Astrocyte (in vitro differentiated cells and primary cell): Measurements from ENCODE around the gene SUSD6. TPM values are rescaled to one million over a fixed set of nuclear protein-coding genes. Genes with fewer than 3 reads are reported as not detected.

ENCODE experiments used
- DNase-seq: peaks from one replicate; pipeline ENCODE4 v3.0.0-alpha.2; 2010; ENCODE audit warnings: low read depth
- FAIRE-seq: peaks from 2 replicates; lab custom pipeline; 2011; peaks lifted over from hg19 to GRCh38; lab: Jason Lieb, UNC
- H2AFZ ChIP-seq: 2 replicates; pipeline ENCODE4 v1.6.0; 2012; ENCODE audit warnings: low read depth, low read length, inconsistent platforms
- H3K27ac ChIP-seq: 2 replicates; pipeline ENCODE4 v1.5.1; 2011; ENCODE audit warnings: low read depth, low read length, inconsistent platforms
- H3K27me3 ChIP-seq: 2 replicates; pipeline ENCODE4 v1.6.0; 2011; ENCODE audit warnings: low read length, inconsistent platforms; ENCODE audit not compliant: insufficient read depth
- H3K36me3 ChIP-seq: 2 replicates; pipeline ENCODE4 v1.5.1; 2011; ENCODE audit warnings: low read length, inconsistent platforms; ENCODE audit not compliant: insufficient read depth
- H3K4me1 ChIP-seq: 2 replicates; pipeline ENCODE4 v1.5.1; 2011; ENCODE audit warnings: low read length, inconsistent platforms; ENCODE audit not compliant: insufficient read depth
- H3K4me2 ChIP-seq: 2 replicates; pipeline ENCODE4 v1.6.0; 2012; ENCODE audit warnings: low read length, inconsistent platforms
- H3K4me3 ChIP-seq: 2 replicates; pipeline ENCODE4 v1.5.1; 2011; ENCODE audit warnings: low read depth, mild to moderate bottlenecking, low read length, inconsistent platforms; ENCODE audit not compliant: insufficient read depth
- H3K79me2 ChIP-seq: 2 replicates; pipeline ENCODE4 v1.6.0; 2012; ENCODE audit warnings: mild to moderate bottlenecking, low read length, inconsistent platforms; ENCODE audit not compliant: insufficient read depth
- H3K9ac ChIP-seq: 2 replicates; pipeline ENCODE4 v1.6.0; 2012; ENCODE audit warnings: mild to moderate bottlenecking, low read length, inconsistent platforms
- H3K9me3 ChIP-seq: 2 replicates; pipeline ENCODE4 v1.5.1; 2012; ENCODE audit warnings: low read depth, mild to moderate bottlenecking, low read length, inconsistent platforms; ENCODE audit not compliant: insufficient read depth
- H4K20me1 ChIP-seq: 2 replicates; pipeline ENCODE4 v1.6.0; 2012; ENCODE audit warnings: low read length, inconsistent platforms; ENCODE audit not compliant: insufficient read depth
- H3K27ac Mint-ChIP-seq: one replicate; pipeline ENCODE4 v1.8.0; 2021; ENCODE audit warnings: mild to moderate bottlenecking, mixed read lengths; ENCODE audit not compliant: unreplicated experiment
- H3K27me3 Mint-ChIP-seq: one replicate; pipeline ENCODE4 v1.8.0; 2021; ENCODE audit warnings: low read depth, mixed read lengths; ENCODE audit not compliant: unreplicated experiment
- H3K36me3 Mint-ChIP-seq: one replicate; pipeline ENCODE4 v1.8.0; 2021; ENCODE audit warnings: low read depth, mixed read lengths; ENCODE audit not compliant: unreplicated experiment
- H3K4me1 Mint-ChIP-seq: one replicate; pipeline ENCODE4 v1.8.0; 2021; ENCODE audit warnings: low read depth, mixed read lengths; ENCODE audit not compliant: unreplicated experiment
- H3K4me3 Mint-ChIP-seq: one replicate; pipeline ENCODE4 v1.8.0; 2021; ENCODE audit warnings: mild to moderate bottlenecking, moderate library complexity, mixed read lengths; ENCODE audit not compliant: unreplicated experiment
- H3K9me3 Mint-ChIP-seq: one replicate; pipeline ENCODE4 v1.8.0; 2021; ENCODE audit warnings: mild to moderate bottlenecking, mixed read lengths; ENCODE audit not compliant: unreplicated experiment
- EZH2 ChIP-seq: IDR thresholded peaks from 2 replicates; pipeline ENCODE4 v1.6.1; 2012; ENCODE audit warnings: mild to moderate bottlenecking, low read length, inconsistent platforms; ENCODE audit not compliant: insufficient read depth
- total RNA-seq: library from RNA; stranded (reverse); gene quantifications from 2 replicates; pipeline ENCODE4 v1.2.1, GENCODE V29; 2021
- TF ChIP-seq, protein P1 (sequence below): IDR thresholded peaks from 2 replicates; pipeline ENCODE4 v1.5.1; 2011; ENCODE audit warnings: low read depth, mild to moderate bottlenecking, inconsistent platforms, low read length, moderate library complexity; ENCODE audit not compliant: insufficient read depth

SUSD6 gene
- total RNA-seq, 1 donor from 2014 or later, result 25.6 TPM

DNA sequence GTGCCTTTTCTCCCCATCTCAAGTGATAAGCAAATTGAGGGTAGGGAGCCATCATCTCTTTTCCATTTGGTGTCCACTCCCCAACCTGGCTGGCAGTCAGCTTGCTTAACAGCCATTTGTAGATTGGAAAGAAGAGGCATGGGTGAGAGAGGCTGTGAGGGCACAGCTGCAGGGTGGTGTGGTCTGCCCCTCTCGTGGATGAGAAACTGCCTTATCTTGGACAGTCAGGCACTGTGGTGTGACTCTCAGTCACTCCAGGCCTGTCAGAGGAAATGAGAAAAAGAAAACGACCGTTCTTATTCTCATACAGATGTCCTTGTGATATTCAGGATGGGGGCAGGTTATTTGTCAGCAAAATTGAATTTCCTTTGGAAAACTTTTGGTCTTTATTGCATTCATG, 90.5 kb downstream of the SUSD6 start:
- Histone ChIP-seq H3K4me2 (no peak overlapping the region), H3K9ac (no peak overlapping the region), H3K4me1 (no peaks in the 10 kb centered on the region), H3K79me2 (peaks cover 10% of the 10 kb centered on the region), H3K27me3 (no peaks in the 10 kb centered on the region), H3K27ac (no peak overlapping the region), H3K4me3 (no peak overlapping the region), H4K20me1 (peaks cover 55% of the 10 kb centered on the region), H3K9me3 (no peaks in the 10 kb centered on the region), H2AFZ (no peak overlapping the region), H3K36me3 (peaks cover 11% of the 10 kb centered on the region)
- Mint-ChIP-seq H3K4me1 (peaks cover 7% of the 10 kb centered on the region), H3K4me3 (no peak overlapping the region), H3K27ac (no peak overlapping the region), H3K36me3 (peaks cover 22% of the 10 kb centered on the region), H3K9me3 (no peaks in the 10 kb centered on the region), H3K27me3 (no peaks in the 10 kb centered on the region)
- no peak for TF ChIP-seq EZH2
- TF ChIP-seq, protein P1, sequence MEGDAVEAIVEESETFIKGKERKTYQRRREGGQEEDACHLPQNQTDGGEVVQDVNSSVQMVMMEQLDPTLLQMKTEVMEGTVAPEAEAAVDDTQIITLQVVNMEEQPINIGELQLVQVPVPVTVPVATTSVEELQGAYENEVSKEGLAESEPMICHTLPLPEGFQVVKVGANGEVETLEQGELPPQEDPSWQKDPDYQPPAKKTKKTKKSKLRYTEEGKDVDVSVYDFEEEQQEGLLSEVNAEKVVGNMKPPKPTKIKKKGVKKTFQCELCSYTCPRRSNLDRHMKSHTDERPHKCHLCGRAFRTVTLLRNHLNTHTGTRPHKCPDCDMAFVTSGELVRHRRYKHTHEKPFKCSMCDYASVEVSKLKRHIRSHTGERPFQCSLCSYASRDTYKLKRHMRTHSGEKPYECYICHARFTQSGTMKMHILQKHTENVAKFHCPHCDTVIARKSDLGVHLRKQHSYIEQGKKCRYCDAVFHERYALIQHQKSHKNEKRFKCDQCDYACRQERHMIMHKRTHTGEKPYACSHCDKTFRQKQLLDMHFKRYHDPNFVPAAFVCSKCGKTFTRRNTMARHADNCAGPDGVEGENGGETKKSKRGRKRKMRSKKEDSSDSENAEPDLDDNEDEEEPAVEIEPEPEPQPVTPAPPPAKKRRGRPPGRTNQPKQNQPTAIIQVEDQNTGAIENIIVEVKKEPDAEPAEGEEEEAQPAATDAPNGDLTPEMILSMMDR, result no peak
- DNase-seq, result no peak
- FAIRE-seq, result no peak

DNA sequence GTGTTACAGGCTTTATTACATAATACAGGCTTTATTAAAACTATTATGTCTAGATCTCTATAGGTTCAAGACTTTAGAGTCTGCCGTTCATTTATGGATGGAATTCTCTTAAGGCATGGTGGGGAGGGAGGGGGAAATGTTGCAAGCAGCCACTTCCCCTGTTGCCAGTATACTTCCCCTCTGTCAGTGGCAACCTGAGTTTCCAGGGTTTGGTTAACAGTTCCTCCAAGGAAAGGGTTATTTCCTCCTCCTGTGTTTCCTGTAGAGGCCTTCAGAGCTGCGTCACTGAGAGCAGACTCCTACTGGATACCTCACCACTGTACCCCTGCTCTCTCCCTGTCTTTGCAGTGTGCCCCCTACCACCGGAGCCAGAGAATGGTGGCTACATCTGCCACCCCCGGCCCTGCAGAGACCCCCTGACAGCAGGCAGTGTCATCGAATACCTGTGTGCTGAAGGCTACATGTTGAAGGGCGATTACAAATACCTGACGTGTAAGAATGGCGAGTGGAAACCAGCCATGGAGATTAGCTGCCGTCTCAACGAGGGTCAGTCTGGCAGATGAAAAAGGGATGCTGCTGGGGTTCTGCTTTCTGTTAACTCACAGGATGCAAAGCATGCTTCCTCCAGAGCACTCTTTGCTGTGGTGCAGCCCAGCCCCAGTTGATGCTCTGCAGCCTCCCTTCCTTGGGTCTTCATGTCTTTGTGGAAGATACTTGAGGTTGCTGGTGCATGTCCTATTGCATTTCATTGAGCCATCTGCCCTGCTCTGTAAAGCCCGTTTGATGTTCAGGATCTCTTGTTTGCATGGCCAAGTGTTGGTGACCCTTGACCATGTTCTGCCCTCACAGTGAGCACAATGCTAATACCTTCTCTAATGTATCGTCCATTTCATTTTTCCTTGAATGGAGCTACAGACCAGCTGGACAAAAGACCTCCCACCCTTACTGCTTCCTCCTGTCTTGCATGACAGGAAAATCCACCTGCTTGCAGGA, 91.9 kb downstream of the SUSD6 start:
- no peak overlapping the region for H3K9ac ChIP-seq
- H3K79me2 ChIP-seq, result peaks cover 10% of the 10 kb centered on the region
- no peak overlapping the region for H3K4me2 ChIP-seq
- TF ChIP-seq EZH2, result no peak
- TF ChIP-seq, protein P1, result no peak
- H3K4me1 ChIP-seq, result no peaks in the 10 kb centered on the region
- H3K36me3 Mint-ChIP-seq, result peaks cover 25% of the 10 kb centered on the region
- FAIRE-seq, result no peak
- no peak overlapping the region for H3K4me3 Mint-ChIP-seq
- H3K4me3 ChIP-seq, result no peak overlapping the region
- no peak overlapping the region for H3K27ac ChIP-seq
- H3K27me3 ChIP-seq, result no peaks in the 10 kb centered on the region
- peaks cover 15% of the 10 kb centered on the region for H3K36me3 ChIP-seq
- H3K9me3 ChIP-seq, result no peaks in the 10 kb centered on the region
- DNase-seq, result no peak
- no peak overlapping the region for H3K27ac Mint-ChIP-seq
- H3K4me1 Mint-ChIP-seq, result peaks cover 3% of the 10 kb centered on the region
- no peaks in the 10 kb centered on the region for H3K27me3 Mint-ChIP-seq
- H4K20me1 ChIP-seq, result peaks cover 51% of the 10 kb centered on the region
- no peaks in the 10 kb centered on the region for H3K9me3 Mint-ChIP-seq
- H2AFZ ChIP-seq, result no peak overlapping the region

DNA sequence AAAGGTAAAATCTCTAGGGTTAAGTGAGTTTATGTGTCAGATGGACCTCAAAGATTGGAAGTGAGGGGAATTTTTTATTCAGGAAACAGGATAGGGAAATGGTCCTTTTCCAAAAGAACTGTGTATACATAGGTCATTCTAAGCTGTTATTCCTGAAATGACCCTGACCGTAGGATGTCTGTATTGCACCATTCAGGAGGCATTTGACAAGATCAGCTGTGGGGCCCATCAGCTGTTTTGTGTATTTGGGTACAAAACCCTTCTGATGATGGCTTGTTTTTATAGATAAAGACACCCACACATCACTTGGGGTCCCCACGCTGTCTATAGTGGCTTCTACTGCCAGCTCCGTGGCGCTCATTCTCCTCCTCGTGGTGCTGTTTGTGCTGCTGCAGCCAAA, 92.9 kb downstream of the SUSD6 start:
- no peak for FAIRE-seq
- H3K27ac Mint-ChIP-seq, result no peak overlapping the region
- no peaks in the 10 kb centered on the region for H3K9me3 Mint-ChIP-seq
- H2AFZ ChIP-seq, result no peak overlapping the region
- no peak overlapping the region for H3K4me3 Mint-ChIP-seq
- H3K36me3 Mint-ChIP-seq, result peaks cover 30% of the 10 kb centered on the region
- TF ChIP-seq, protein P1, result no peak
- TF ChIP-seq EZH2, result no peak
- H3K9me3 ChIP-seq, result no peaks in the 10 kb centered on the region
- no peaks in the 10 kb centered on the region for H3K4me1 ChIP-seq
- no peak overlapping the region for H3K4me3 ChIP-seq
- peaks cover 8% of the 10 kb centered on the region for H3K79me2 ChIP-seq
- H4K20me1 ChIP-seq, result peaks cover 42% of the 10 kb centered on the region
- H3K4me1 Mint-ChIP-seq, result no peaks in the 10 kb centered on the region
- DNase-seq, result no peak
- H3K27ac ChIP-seq, result no peak overlapping the region
- no peaks in the 10 kb centered on the region for H3K27me3 Mint-ChIP-seq
- H3K9ac ChIP-seq, result no peak overlapping the region
- H3K27me3 ChIP-seq, result no peaks in the 10 kb centered on the region
- H3K4me2 ChIP-seq, result no peak overlapping the region
- H3K36me3 ChIP-seq, result peaks cover 15% of the 10 kb centered on the region
